ENCODE results near the gene COQ3.

DNA sequence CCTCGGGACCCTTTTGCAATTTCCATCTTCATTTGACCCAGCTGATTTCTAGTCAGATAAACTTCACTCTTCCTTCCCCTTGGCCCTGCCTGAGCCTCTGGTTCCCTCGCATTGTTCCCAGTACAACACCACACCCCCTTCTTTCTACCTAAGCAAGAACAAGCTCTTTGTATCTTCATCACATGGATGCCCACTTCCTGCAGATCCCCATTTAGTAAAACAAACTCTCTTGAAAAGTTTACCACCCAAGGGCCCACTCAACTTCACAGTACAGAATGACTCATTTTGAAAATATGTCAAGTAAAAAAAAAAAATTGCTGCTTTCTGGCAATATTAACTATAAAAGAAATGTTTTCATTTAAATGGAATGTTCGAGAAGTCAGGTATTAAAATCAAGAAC is 49.7 kb downstream of the COQ3 start:
- TF ChIP-seq CTCF (IDR thresholded peaks at IDR 0.05; ENCODE audit: control extremely low read depth in 1 of 3, insufficient read depth in 1 of 3, low read depth in 1 of 3, low read length in 3 of 3) (no peak), YY1 (IDR thresholded peaks at IDR 0.05; ENCODE audit: low read depth, low read length) (no peak), MAX (IDR thresholded peaks at IDR 0.05) (no peak), JUND (IDR thresholded peaks at IDR 0.05; ENCODE audit: low read length) (no peak), EP300 (IDR thresholded peaks at IDR 0.05; ENCODE audit: borderline replicate concordance in 1 of 2, low read depth in 2 of 2, low read length in 2 of 2) (no peak), MAFK (IDR thresholded peaks at IDR 0.05; ENCODE audit: low read depth, low read length) (no peak), POLR2A (IDR thresholded peaks at IDR 0.05; ENCODE audit: control extremely low read depth in 1 of 2, low read depth in 2 of 2, low read length in 2 of 2) (no peak)

Measured in H1 (cell line).